ENCODE results near the gene BMPR1B.
"Not testable (repeated sequence)": the region's sequence is repeated elsewhere in the genome, so short reads cannot be mapped to it uniquely, and the experiment has no call there.

BMPR1B gene

DNA sequence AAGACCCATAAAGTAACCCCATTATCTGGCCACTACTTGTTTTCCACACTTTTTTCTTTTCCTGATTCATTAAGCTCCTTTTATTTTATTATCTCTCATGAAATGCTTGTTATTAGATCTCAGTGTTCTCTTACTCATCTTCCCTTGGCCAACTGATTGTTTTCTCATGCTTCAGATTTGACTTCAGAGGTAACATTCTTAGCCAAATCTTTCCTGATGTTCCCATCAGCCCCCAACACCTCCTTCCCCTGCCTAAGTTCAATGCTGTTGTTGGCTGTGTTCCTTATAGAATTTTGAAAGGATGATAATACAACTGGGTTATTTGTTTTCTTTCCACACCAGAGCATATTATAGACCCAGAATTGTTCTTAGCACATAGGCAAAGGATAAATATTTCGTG is 75.6 kb downstream of the BMPR1B start:
- Histone ChIP-seq H3K36me3 (replicated peaks in 1 of 2; ENCODE audit: control insufficient read depth in 2 of 2, insufficient read depth in 2 of 2, low read length in 2 of 2) (no peaks in the 10 kb centered on the region), H3K14ac (ENCODE audit: low read length) (no peak overlapping the region), H3K9me3 (replicated peaks in 1 of 2; ENCODE audit: control insufficient read depth in 2 of 2, insufficient read depth in 1 of 2, low read depth in 1 of 2, low read length in 2 of 2) (no peaks in the 10 kb centered on the region), H4K91ac (ENCODE audit: low read depth, low read length, poor library complexity) (no peak overlapping the region), H3K27me3 (ENCODE audit: control insufficient read depth in 3 of 3, insufficient read depth in 3 of 3, low read depth in 1 of 3, low read length in 3 of 3) (no peaks in the 10 kb centered on the region), H3K27ac (replicated peaks; ENCODE audit: low read length) (no peak overlapping the region), H3K4me2 (ENCODE audit: insufficient read depth, low read length, poor library complexity, severe bottlenecking) (no peak overlapping the region), H3K23ac (ENCODE audit: low read depth, low read length, poor library complexity) (no peak overlapping the region), H2BK5ac (ENCODE audit: low read length) (no peak overlapping the region), H3K4me1 (ENCODE audit: control insufficient read depth in 2 of 2, insufficient read depth in 1 of 2, low read depth in 1 of 2, low read length in 2 of 2) (peaks cover 0 to 2% of the 10 kb centered on the region in 2 donors), H2BK15ac (ENCODE audit: low read length) (no peak overlapping the region), H3K9ac (ENCODE audit: low read depth, low read length, poor library complexity) (no peak overlapping the region), H2AK5ac (ENCODE audit: low read depth, low read length) (no peak overlapping the region), H3K4me3 (ENCODE audit: low read length in 2 of 2) (no peak overlapping the region), H4K8ac (ENCODE audit: low read depth, low read length) (no peak overlapping the region), H3K18ac (ENCODE audit: low read length) (no peak overlapping the region), H2BK12ac (ENCODE audit: low read length) (no peak overlapping the region), H2BK120ac (ENCODE audit: low read depth, low read length) (no peak overlapping the region), H3K4ac (ENCODE audit: low read length) (no peak overlapping the region), H2AFZ (ENCODE audit: low read length) (no peak overlapping the region), H3K79me1 (ENCODE audit: low read depth, low read length) (no peaks in the 10 kb centered on the region)
- DNase-seq (ENCODE audit: low spot score): no peak
- WGBS, 2 donors (ENCODE audit: extremely low coverage in 2 of 2, insufficient read length in 2 of 2, insufficient replicate concordance in 1 of 2): no CpG with 5 or more reads among the region's 1 CpG

DNA sequence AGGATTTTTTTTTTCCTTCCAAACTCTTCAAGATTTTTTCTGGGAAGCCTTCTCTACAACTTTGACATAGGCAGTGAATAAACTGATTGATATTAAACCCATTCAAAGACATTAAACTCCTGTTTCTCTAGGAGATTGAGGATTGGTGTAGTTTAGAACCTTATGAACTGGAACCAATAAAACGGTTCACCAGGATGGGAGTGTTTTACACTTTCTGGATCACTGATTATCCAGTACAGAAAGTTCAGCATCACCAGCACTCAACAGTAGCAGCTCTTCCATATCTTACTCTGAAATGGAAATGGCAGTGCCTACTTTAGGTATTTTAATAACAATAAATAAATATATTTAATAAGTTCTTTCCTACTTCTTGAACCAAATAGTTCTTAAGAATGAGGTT is 76.7 kb downstream of the BMPR1B start:
- Histone ChIP-seq H3K4me1 (ENCODE audit: control insufficient read depth in 2 of 2, insufficient read depth in 1 of 2, low read depth in 1 of 2, low read length in 2 of 2) (no peaks in the 10 kb centered on the region), H3K9me3 (replicated peaks in 1 of 2; ENCODE audit: control insufficient read depth in 2 of 2, insufficient read depth in 1 of 2, low read depth in 1 of 2, low read length in 2 of 2) (no peaks in the 10 kb centered on the region), H2BK12ac (ENCODE audit: low read length) (no peak overlapping the region), H4K8ac (ENCODE audit: low read depth, low read length) (no peak overlapping the region), H2AFZ (ENCODE audit: low read length) (no peak overlapping the region), H3K4me2 (ENCODE audit: insufficient read depth, low read length, poor library complexity, severe bottlenecking) (no peak overlapping the region), H2BK5ac (ENCODE audit: low read length) (no peak overlapping the region), H3K23ac (ENCODE audit: low read depth, low read length, poor library complexity) (no peak overlapping the region), H3K4me3 (ENCODE audit: low read length in 2 of 2) (no peak overlapping the region), H3K18ac (ENCODE audit: low read length) (no peak overlapping the region), H3K36me3 (replicated peaks in 1 of 2; ENCODE audit: control insufficient read depth in 2 of 2, insufficient read depth in 2 of 2, low read length in 2 of 2) (no peaks in the 10 kb centered on the region), H3K27me3 (ENCODE audit: control insufficient read depth in 3 of 3, insufficient read depth in 3 of 3, low read depth in 1 of 3, low read length in 3 of 3) (no peaks in the 10 kb centered on the region), H3K79me1 (ENCODE audit: low read depth, low read length) (no peaks in the 10 kb centered on the region), H3K4ac (ENCODE audit: low read length) (no peak overlapping the region), H3K9ac (ENCODE audit: low read depth, low read length, poor library complexity) (no peak overlapping the region), H2AK5ac (ENCODE audit: low read depth, low read length) (no peak overlapping the region), H3K14ac (ENCODE audit: low read length) (no peak overlapping the region), H2BK15ac (ENCODE audit: low read length) (no peak overlapping the region), H3K27ac (replicated peaks; ENCODE audit: low read length) (no peak overlapping the region), H4K91ac (ENCODE audit: low read depth, low read length, poor library complexity) (no peak overlapping the region), H2BK120ac (ENCODE audit: low read depth, low read length) (no peak overlapping the region)
- WGBS, 2 donors (ENCODE audit: extremely low coverage in 2 of 2, insufficient read length in 2 of 2, insufficient replicate concordance in 1 of 2): no CpG with 5 or more reads among the region's 1 CpG
- DNase-seq (ENCODE audit: low spot score): no peak

DNA sequence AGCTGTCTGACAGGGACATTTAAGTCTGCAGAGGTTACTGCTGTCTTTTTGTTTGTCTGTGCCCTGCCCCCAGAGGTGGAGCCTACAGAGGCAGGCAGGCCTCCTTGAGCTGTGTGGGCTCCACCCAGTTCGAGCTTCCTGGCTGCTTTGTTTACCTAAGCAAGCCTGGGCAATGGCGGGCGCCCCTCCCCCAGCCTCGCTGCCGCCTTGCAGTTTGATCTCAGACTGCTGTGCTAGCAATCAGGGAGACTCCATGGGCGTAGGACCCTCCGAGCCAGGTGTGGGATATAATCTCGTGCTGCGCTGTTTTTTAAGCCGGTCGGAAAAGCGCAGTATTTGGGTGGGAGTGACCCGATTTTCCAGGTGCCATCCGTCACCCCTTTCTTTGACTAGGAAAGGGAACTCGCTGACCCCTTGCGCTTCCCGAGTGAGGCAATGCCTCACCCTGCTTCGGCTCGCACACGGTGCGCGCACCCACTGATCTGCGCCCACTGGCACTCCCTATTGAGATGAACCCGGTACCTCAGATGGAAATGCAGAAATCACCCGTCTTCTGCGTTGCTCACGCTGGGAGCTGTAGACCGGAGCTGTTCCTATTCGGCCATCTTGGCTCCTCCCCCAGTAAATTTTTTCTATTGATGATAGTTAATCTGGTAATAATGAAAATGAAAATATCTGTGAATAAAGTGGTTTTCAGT is 83.6 kb downstream of the BMPR1B start:
- H4K91ac ChIP-seq (ENCODE audit: low read depth, low read length, poor library complexity); H2BK120ac ChIP-seq (ENCODE audit: low read depth, low read length); H3K4me1 ChIP-seq (ENCODE audit: control insufficient read depth in 2 of 2, insufficient read depth in 1 of 2, low read depth in 1 of 2, low read length in 2 of 2); H2BK5ac ChIP-seq (ENCODE audit: low read length); DNase-seq (ENCODE audit: low spot score); H3K79me1 ChIP-seq (ENCODE audit: low read depth, low read length); H3K9me3 ChIP-seq (replicated peaks in 1 of 2; ENCODE audit: control insufficient read depth in 2 of 2, insufficient read depth in 1 of 2, low read depth in 1 of 2, low read length in 2 of 2); H3K4me2 ChIP-seq (ENCODE audit: insufficient read depth, low read length, poor library complexity, severe bottlenecking); H3K4me3 ChIP-seq (ENCODE audit: low read length in 2 of 2); H3K23ac ChIP-seq (ENCODE audit: low read depth, low read length, poor library complexity); H3K27ac ChIP-seq (replicated peaks; ENCODE audit: low read length); H3K14ac ChIP-seq (ENCODE audit: low read length); H2AK5ac ChIP-seq (ENCODE audit: low read depth, low read length); H2AFZ ChIP-seq (ENCODE audit: low read length); H2BK12ac ChIP-seq (ENCODE audit: low read length); H3K9ac ChIP-seq (ENCODE audit: low read depth, low read length, poor library complexity); H3K27me3 ChIP-seq (ENCODE audit: control insufficient read depth in 3 of 3, insufficient read depth in 3 of 3, low read depth in 1 of 3, low read length in 3 of 3); H3K18ac ChIP-seq (ENCODE audit: low read length); H4K8ac ChIP-seq (ENCODE audit: low read depth, low read length); H3K4ac ChIP-seq (ENCODE audit: low read length); H2BK15ac ChIP-seq (ENCODE audit: low read length); H3K36me3 ChIP-seq (replicated peaks in 1 of 2; ENCODE audit: control insufficient read depth in 2 of 2, insufficient read depth in 2 of 2, low read length in 2 of 2): not testable (repeated sequence)
- no CpG with 5 or more reads among the region's 29 CpGs for WGBS, 2 donors (ENCODE audit: extremely low coverage in 2 of 2, insufficient read length in 2 of 2, insufficient replicate concordance in 1 of 2)

DNA sequence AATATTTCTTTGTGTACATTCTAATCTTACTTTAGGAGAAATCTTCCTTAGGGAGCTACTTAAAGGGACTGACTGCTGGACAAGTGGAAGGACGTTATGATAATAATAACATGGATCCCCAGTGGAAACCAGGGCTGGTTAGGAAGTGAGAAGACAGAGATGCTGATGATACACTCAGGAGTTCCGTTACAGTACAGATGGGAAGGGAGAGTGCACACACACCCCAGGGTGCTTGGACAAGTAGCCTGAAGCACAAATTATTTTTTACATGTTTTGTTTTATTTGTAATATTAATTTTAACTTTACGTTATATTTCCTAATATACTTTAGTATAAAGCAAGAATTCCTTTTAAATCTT is 84.1 kb downstream of the BMPR1B start:
- H2AK5ac ChIP-seq (ENCODE audit: low read depth, low read length): no peak overlapping the region
- no peaks in the 10 kb centered on the region for H3K27me3 ChIP-seq (ENCODE audit: control insufficient read depth in 3 of 3, insufficient read depth in 3 of 3, low read depth in 1 of 3, low read length in 3 of 3)
- H3K14ac ChIP-seq (ENCODE audit: low read length): no peak overlapping the region
- H3K18ac ChIP-seq (ENCODE audit: low read length): no peak overlapping the region
- H3K79me1 ChIP-seq (ENCODE audit: low read depth, low read length): no peaks in the 10 kb centered on the region
- no peak overlapping the region for H2AFZ ChIP-seq (ENCODE audit: low read length)
- peaks cover 0 to 6% of the 10 kb centered on the region in 2 donors for H3K4me1 ChIP-seq (ENCODE audit: control insufficient read depth in 2 of 2, insufficient read depth in 1 of 2, low read depth in 1 of 2, low read length in 2 of 2)
- no peak overlapping the region for H3K27ac ChIP-seq (replicated peaks; ENCODE audit: low read length)
- H4K91ac ChIP-seq (ENCODE audit: low read depth, low read length, poor library complexity): no peak overlapping the region
- no peak overlapping the region for H3K9ac ChIP-seq (ENCODE audit: low read depth, low read length, poor library complexity)
- DNase-seq (ENCODE audit: low spot score): no peak
- no peak overlapping the region for H2BK5ac ChIP-seq (ENCODE audit: low read length)
- H3K36me3 ChIP-seq (replicated peaks in 1 of 2; ENCODE audit: control insufficient read depth in 2 of 2, insufficient read depth in 2 of 2, low read length in 2 of 2): no peaks in the 10 kb centered on the region
- no peak overlapping the region for H3K4me3 ChIP-seq (ENCODE audit: low read length in 2 of 2)
- H2BK120ac ChIP-seq (ENCODE audit: low read depth, low read length): no peak overlapping the region
- no peak overlapping the region for H2BK15ac ChIP-seq (ENCODE audit: low read length)
- no peak overlapping the region for H3K4ac ChIP-seq (ENCODE audit: low read length)
- H3K4me2 ChIP-seq (ENCODE audit: insufficient read depth, low read length, poor library complexity, severe bottlenecking): no peak overlapping the region
- no peak overlapping the region for H4K8ac ChIP-seq (ENCODE audit: low read depth, low read length)
- WGBS, 2 donors (ENCODE audit: extremely low coverage in 2 of 2, insufficient read length in 2 of 2, insufficient replicate concordance in 1 of 2): no CpG with 5 or more reads among the region's 3 CpGs
- H3K23ac ChIP-seq (ENCODE audit: low read depth, low read length, poor library complexity): no peak overlapping the region
- H3K9me3 ChIP-seq (replicated peaks in 1 of 2; ENCODE audit: control insufficient read depth in 2 of 2, insufficient read depth in 1 of 2, low read depth in 1 of 2, low read length in 2 of 2): peaks cover 0 to 9% of the 10 kb centered on the region in 2 donors
- H2BK12ac ChIP-seq (ENCODE audit: low read length): no peak overlapping the region
